Mucosa of rectum (tissue), 2 donors: ENCODE data around the gene CBR3.

Experiments used
- H3K27ac ChIP-seq, 2 donors: one replicate each; pipeline ENCODE4 v1.7.0; 2013; ENCODE audit warnings: inconsistent platforms in 2 of 2, low read depth in 2 of 2, low read length in 2 of 2
- H3K27me3 ChIP-seq, 2 donors: one replicate each; pipeline ENCODE4 v1.7.0; 2013; ENCODE audit warnings: low read length in 2 of 2; ENCODE audit not compliant: control insufficient read depth in 2 of 2, insufficient read depth in 2 of 2
- H3K36me3 ChIP-seq, 2 donors: one replicate each; pipeline ENCODE4 v1.7.0; 2013; ENCODE audit warnings: low read length in 2 of 2; ENCODE audit not compliant: control insufficient read depth in 2 of 2, insufficient read depth in 2 of 2
- H3K4me1 ChIP-seq, 2 donors: one replicate each; pipeline ENCODE4 v1.7.0; 2013; ENCODE audit warnings: low read length in 2 of 2, mild to moderate bottlenecking in 1 of 2; ENCODE audit not compliant: control insufficient read depth in 2 of 2, insufficient read depth in 2 of 2
- H3K4me3 ChIP-seq, 2 donors: one replicate each; pipeline ENCODE4 v1.7.0; 2013; ENCODE audit warnings: low read length in 2 of 2
- H3K9ac ChIP-seq, 2 donors: one replicate each; pipeline ENCODE4 v1.7.0; 2013; ENCODE audit warnings: low read length in 2 of 2, low read depth in 1 of 2, mild to moderate bottlenecking in 1 of 2
- H3K9me3 ChIP-seq, 2 donors: one replicate each; pipeline ENCODE4 v1.7.0; 2013; ENCODE audit warnings: low read length in 2 of 2; ENCODE audit not compliant: control insufficient read depth in 2 of 2
- donor health status: healthy.
- donor health status: Normal muscosa, but diverticular disease.

Gene CBR3

GRCh38 chr21:36179145-36179544 lies 44.3 kb downstream of the CBR3 start:
- H3K36me3 ChIP-seq = peaks cover 0 to 5% of the 10 kb centered on the region in 2 donors
- peaks cover 0 to 3% of the 10 kb centered on the region in 2 donors for H3K4me1 ChIP-seq
- no peaks in the 10 kb centered on the region for H3K9me3 ChIP-seq
- H3K4me3 ChIP-seq = no peak overlapping the region
- H3K27me3 ChIP-seq = no peaks in the 10 kb centered on the region
- no peak overlapping the region for H3K9ac ChIP-seq
- H3K27ac ChIP-seq = no peak overlapping the region

GRCh38 chr21:36180963-36181362 lies 46.1 kb downstream of the CBR3 start:
- Histone ChIP-seq H3K9ac (no peak overlapping the region), H3K27me3 (no peaks in the 10 kb centered on the region), H3K9me3 (no peaks in the 10 kb centered on the region), H3K4me1 (peaks cover 0 to 3% of the 10 kb centered on the region in 2 donors), H3K27ac (no peak overlapping the region), H3K4me3 (no peak overlapping the region), H3K36me3 (peaks cover 9 to 12% of the 10 kb centered on the region in 2 donors)

- Histone ChIP-seq H3K27ac (no peak overlapping the region), H3K4me1 (peaks cover 4 to 17% of the 10 kb centered on the region in 2 donors), H3K27me3 (no peaks in the 10 kb centered on the region), H3K36me3 (peaks cover 7 to 14% of the 10 kb centered on the region in 2 donors), H3K4me3 (no peak overlapping the region), H3K9me3 (no peaks in the 10 kb centered on the region), H3K9ac (no peak overlapping the region)
These were observed 48.4 kb downstream of the CBR3 start for GRCh38 chr21:36183144-36183795.

- Histone ChIP-seq H3K27ac (no peak overlapping the region), H3K36me3 (peaks cover 7 to 14% of the 10 kb centered on the region in 2 donors), H3K4me3 (no peak overlapping the region), H3K9ac (no peak overlapping the region), H3K27me3 (no peaks in the 10 kb centered on the region), H3K9me3 (no peaks in the 10 kb centered on the region), H3K4me1 (peaks cover 16 to 27% of the 10 kb centered on the region in 2 donors)
These were observed 49.7 kb downstream of the CBR3 start for GRCh38 chr21:36184545-36184944.

GRCh38 chr21:36185523-36185922 lies 50.6 kb downstream of the CBR3 start:
- H3K9ac ChIP-seq = no peak overlapping the region
- H3K4me1 ChIP-seq = peaks cover 16 to 27% of the 10 kb centered on the region in 2 donors
- no peaks in the 10 kb centered on the region for H3K27me3 ChIP-seq
- H3K9me3 ChIP-seq = no peaks in the 10 kb centered on the region
- H3K4me3 ChIP-seq = no peak overlapping the region
- no peak overlapping the region for H3K27ac ChIP-seq
- peaks cover 7 to 14% of the 10 kb centered on the region in 2 donors for H3K36me3 ChIP-seq

GRCh38 chr21:36186081-36186480 lies 51.2 kb downstream of the CBR3 start:
- H3K4me1 ChIP-seq = peaks cover 16 to 27% of the 10 kb centered on the region in 2 donors
- no peak overlapping the region for H3K4me3 ChIP-seq
- H3K27me3 ChIP-seq = no peaks in the 10 kb centered on the region
- H3K36me3 ChIP-seq = peaks cover 10 to 14% of the 10 kb centered on the region in 2 donors
- no peaks in the 10 kb centered on the region for H3K9me3 ChIP-seq
- H3K9ac ChIP-seq = no peak overlapping the region
- H3K27ac ChIP-seq = no peak overlapping the region

- no peak overlapping the region for H3K4me3 ChIP-seq
- H3K9ac ChIP-seq = peak overlapping the region in 1 of 2 donors; percentile 27
- peak overlapping the region; percentile 23 to 29 for H3K27ac ChIP-seq
- H3K27me3 ChIP-seq = no peaks in the 10 kb centered on the region
- H3K4me1 ChIP-seq = peaks cover 17 to 27% of the 10 kb centered on the region in 2 donors
- peaks cover 10 to 14% of the 10 kb centered on the region in 2 donors for H3K36me3 ChIP-seq
- H3K9me3 ChIP-seq = no peaks in the 10 kb centered on the region
These were observed 51.9 kb downstream of the CBR3 start for GRCh38 chr21:36186506-36187399.

GRCh38 chr21:36188081-36188681 lies 53.3 kb downstream of the CBR3 start:
- H3K27ac ChIP-seq = peak overlapping the region; percentile 82 to 87
- peaks cover 10 to 14% of the 10 kb centered on the region in 2 donors for H3K36me3 ChIP-seq
- H3K4me1 ChIP-seq = peaks cover 20 to 27% of the 10 kb centered on the region in 2 donors
- no peaks in the 10 kb centered on the region for H3K9me3 ChIP-seq
- no peaks in the 10 kb centered on the region for H3K27me3 ChIP-seq
- H3K9ac ChIP-seq = peak overlapping the region; percentile 36
- H3K4me3 ChIP-seq = peak overlapping the region; percentile 15 to 33

- Histone ChIP-seq H3K27me3 (no peaks in the 10 kb centered on the region), H3K4me3 (no peak overlapping the region), H3K9ac (peak overlapping the region in 1 of 2 donors; percentile 36), H3K27ac (peak overlapping the region; percentile 82 to 87), H3K36me3 (peaks cover 10 to 14% of the 10 kb centered on the region in 2 donors), H3K9me3 (no peaks in the 10 kb centered on the region), H3K4me1 (peaks cover 20 to 27% of the 10 kb centered on the region in 2 donors)
These were observed 54.1 kb downstream of the CBR3 start for GRCh38 chr21:36188937-36189336.

GRCh38 chr21:36190736-36191135 lies 55.9 kb downstream of the CBR3 start:
- Histone ChIP-seq H3K9ac (no peak overlapping the region), H3K4me1 (peaks cover 20 to 27% of the 10 kb centered on the region in 2 donors), H3K36me3 (peaks cover 2 to 7% of the 10 kb centered on the region in 2 donors), H3K4me3 (no peak overlapping the region), H3K27me3 (no peaks in the 10 kb centered on the region), H3K27ac (no peak overlapping the region), H3K9me3 (no peaks in the 10 kb centered on the region)
